GM21367 (cell line): ENCODE results near the gene ZBTB7C.

Experiments
- ATAC-seq: cut with Tn5 transposase; IDR thresholded peaks from one replicate; pipeline ENCODE4 v1.9.1; 2021; ENCODE audit not compliant: unreplicated experiment

Gene ZBTB7C

GRCh38 chr18:48011926-48012465 is 397.2 kb downstream of the ZBTB7C start:
- no peak for ATAC-seq

- ATAC-seq, result no peak
Observed at GRCh38 chr18:48010264-48010663, 398.9 kb downstream of the ZBTB7C start.

GRCh38 chr18:48009116-48009745 is 400.0 kb downstream of the ZBTB7C start:
- ATAC-seq, result no peak

DNA sequence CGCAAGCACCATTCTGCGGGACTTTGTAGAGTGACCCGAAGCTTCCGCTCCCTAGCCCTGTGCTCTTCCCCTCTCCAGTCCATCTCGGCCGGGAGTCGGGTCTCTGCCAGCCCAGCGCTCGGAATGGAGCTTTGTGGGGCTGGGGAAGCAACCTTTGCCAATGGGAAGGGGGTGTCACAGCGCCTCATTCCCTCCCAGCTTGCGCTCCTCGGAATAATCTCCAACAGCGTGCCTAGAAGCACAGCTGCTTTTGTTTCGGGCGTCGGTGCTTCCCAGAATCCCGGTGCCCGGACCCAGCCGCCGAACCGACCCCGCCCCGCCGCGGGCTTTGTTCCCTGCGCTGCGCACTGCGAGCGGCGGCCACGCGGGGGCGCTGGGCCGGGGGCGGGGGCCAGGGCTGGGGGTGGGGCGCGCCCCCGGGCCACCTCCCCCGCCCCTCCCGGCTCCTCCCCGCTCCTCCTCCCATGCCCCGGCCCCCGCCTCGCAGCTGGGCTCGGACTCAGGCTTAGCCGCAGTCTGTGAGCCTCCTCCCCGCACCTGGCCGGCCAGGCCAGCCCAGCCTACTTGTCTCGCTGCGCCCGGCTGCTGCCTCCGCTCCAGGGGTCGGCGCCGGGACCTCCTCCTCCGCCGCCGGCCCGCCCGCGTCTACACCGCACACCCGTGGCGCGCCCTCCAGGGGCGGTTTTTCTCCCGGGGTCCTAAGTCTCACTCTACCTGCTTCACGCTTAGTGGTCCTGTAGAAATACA is 401.1 kb downstream of the ZBTB7C start:
- peak; percentile 60 for ATAC-seq

GRCh38 chr18:48007381-48007780 is 401.8 kb downstream of the ZBTB7C start:
- ATAC-seq, result no peak

- no peak for ATAC-seq
Observed at GRCh38 chr18:48006415-48007175, 402.6 kb downstream of the ZBTB7C start.

GRCh38 chr18:48004577-48004976 is 404.6 kb downstream of the ZBTB7C start:
- no peak for ATAC-seq

GRCh38 chr18:48003426-48004349 is 405.5 kb downstream of the ZBTB7C start:
- ATAC-seq, result no peak

GRCh38 chr18:48002933-48003365 is 406.2 kb downstream of the ZBTB7C start:
- ATAC-seq, result no peak

GRCh38 chr18:48000701-48001100 is 408.5 kb downstream of the ZBTB7C start:
- ATAC-seq, result no peak

GRCh38 chr18:47999801-48000248 is 409.4 kb downstream of the ZBTB7C start:
- no peak for ATAC-seq

GRCh38 chr18:47997338-47997780 is 411.8 kb downstream of the ZBTB7C start:
- no peak for ATAC-seq

DNA sequence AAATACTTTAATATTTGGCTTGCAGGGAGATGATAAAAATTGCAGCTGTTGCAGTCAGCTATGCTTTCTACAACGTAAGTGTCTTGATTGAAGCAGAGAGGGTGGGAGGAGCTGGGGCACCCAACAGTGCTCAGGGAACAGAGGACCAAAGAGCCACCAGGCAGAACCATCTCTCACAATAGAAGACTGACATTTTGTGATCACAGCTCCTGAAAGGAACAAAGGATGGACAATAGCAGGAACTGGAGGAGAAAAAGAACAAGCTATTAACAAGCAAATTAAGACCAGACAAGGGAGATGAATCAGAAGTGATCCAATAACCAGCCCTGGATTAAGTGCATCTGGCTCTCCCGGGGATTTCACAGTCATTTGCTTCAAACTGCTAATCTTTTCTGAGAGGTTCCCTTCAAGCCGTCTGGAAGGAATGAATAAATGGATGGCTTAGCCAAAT is 413.1 kb downstream of the ZBTB7C start:
- ATAC-seq, result no peak

DNA sequence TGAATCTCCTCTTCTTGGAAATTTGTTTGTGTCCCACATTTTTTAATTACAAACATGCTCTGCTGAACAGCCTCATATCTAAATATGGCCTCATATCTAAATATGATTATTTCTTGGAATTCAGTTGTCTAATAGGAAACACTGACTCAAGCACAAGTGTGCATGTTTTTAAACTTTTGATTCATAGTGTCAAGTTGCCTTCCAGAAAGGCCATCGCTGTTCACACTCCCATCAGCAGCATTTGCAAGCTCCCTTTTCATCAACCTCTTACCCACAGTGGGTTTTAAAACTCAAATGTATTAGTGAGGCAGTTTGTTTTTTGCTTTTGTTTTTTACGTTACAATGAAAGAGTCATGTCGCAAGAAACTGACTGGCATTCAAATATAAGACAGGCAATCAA is 413.5 kb downstream of the ZBTB7C start:
- ATAC-seq, result no peak

- ATAC-seq, result no peak
Observed at GRCh38 chr18:47993409-47993808, 415.8 kb downstream of the ZBTB7C start.

DNA sequence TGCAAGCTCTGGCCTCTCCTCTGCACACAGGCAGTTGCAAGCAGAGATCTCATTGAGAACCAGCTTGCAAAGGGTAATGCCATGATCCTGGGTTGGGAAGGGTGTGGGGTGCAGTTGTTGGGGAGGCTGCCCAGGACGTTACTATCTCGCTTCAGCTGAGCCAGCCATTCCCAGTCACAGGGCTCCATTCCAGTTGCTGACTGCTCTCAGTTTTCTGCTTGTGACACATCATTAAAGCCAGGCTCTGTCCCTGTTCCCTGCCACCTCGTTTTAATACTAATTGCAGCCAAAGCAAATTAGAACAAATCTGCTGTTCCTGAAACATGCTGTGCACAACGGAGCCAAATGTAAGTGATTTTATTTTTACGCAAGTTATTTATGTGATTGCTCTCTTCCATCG is 416.2 kb downstream of the ZBTB7C start:
- ATAC-seq, result no peak

- ATAC-seq, result no peak
Observed at GRCh38 chr18:47992266-47992665, 416.9 kb downstream of the ZBTB7C start.

GRCh38 chr18:47990981-47991380 is 418.2 kb downstream of the ZBTB7C start:
- no peak for ATAC-seq

GRCh38 chr18:47987388-47987699 is 421.8 kb downstream of the ZBTB7C start:
- no peak for ATAC-seq

- no peak for ATAC-seq
Observed at GRCh38 chr18:47986620-47987387, 422.4 kb downstream of the ZBTB7C start.
